ENCODE measurements around the gene HSPB7.
"Not testable (repeated sequence)": the region's sequence is repeated elsewhere in the genome, so short reads cannot be mapped to it uniquely, and the experiment has no call there.

- not testable (repeated sequence) for TF ChIP-seq EZH2 (IDR thresholded peaks at IDR 0.05; ENCODE audit: low read length)
- TF ChIP-seq, protein P1, sequence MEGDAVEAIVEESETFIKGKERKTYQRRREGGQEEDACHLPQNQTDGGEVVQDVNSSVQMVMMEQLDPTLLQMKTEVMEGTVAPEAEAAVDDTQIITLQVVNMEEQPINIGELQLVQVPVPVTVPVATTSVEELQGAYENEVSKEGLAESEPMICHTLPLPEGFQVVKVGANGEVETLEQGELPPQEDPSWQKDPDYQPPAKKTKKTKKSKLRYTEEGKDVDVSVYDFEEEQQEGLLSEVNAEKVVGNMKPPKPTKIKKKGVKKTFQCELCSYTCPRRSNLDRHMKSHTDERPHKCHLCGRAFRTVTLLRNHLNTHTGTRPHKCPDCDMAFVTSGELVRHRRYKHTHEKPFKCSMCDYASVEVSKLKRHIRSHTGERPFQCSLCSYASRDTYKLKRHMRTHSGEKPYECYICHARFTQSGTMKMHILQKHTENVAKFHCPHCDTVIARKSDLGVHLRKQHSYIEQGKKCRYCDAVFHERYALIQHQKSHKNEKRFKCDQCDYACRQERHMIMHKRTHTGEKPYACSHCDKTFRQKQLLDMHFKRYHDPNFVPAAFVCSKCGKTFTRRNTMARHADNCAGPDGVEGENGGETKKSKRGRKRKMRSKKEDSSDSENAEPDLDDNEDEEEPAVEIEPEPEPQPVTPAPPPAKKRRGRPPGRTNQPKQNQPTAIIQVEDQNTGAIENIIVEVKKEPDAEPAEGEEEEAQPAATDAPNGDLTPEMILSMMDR (optimal IDR thresholded peaks at IDR 0.05 in 1 of 3, IDR thresholded peaks at IDR 0.05 in 1 of 3, conservative IDR thresholded peaks at IDR 0.05 in 1 of 3; ENCODE audit: extremely low read depth in 1 of 3, insufficient read depth in 2 of 3, low read length in 3 of 3), result not testable (repeated sequence)
Measured at GRCh38 chr1:16057314-16057915, 39.6 kb upstream of the HSPB7 start.
